Measurements from ENCODE around the gene ASS1.

Gene ASS1

GRCh38 chr9:130418776-130419175, 26.0 kb upstream of the ASS1 start:
- no peak for DNase-seq (ENCODE audit: low read depth in 2 of 2)

- DNase-seq (ENCODE audit: low read depth in 2 of 2), result no peak
Observed at GRCh38 chr9:130419521-130420035, 25.2 kb upstream of the ASS1 start.

GRCh38 chr9:130421154-130421801, 23.5 kb upstream of the ASS1 start:
- no peak for DNase-seq (ENCODE audit: low read depth in 2 of 2)

- DNase-seq (ENCODE audit: low read depth in 2 of 2), result peak; percentile 52 to 58
Observed at GRCh38 chr9:130421802-130422276, 22.9 kb upstream of the ASS1 start.

GRCh38 chr9:130422546-130422945, 22.2 kb upstream of the ASS1 start:
- DNase-seq (ENCODE audit: low read depth in 2 of 2), result no peak

- no peak for DNase-seq (ENCODE audit: low read depth in 2 of 2)
Observed at GRCh38 chr9:130423272-130423671, 21.5 kb upstream of the ASS1 start.

- DNase-seq (ENCODE audit: low read depth in 2 of 2), result no peak
Observed at GRCh38 chr9:130424595-130425454, 19.9 kb upstream of the ASS1 start.

GRCh38 chr9:130425741-130426466, 18.9 kb upstream of the ASS1 start:
- DNase-seq (ENCODE audit: low read depth in 2 of 2), result no peak

GRCh38 chr9:130426467-130426773, 18.3 kb upstream of the ASS1 start:
- DNase-seq (ENCODE audit: low read depth in 2 of 2), result no peak

GRCh38 chr9:130426883-130427282, 17.9 kb upstream of the ASS1 start:
- DNase-seq (ENCODE audit: low read depth in 2 of 2), result peak in 1 of 2 experiments; percentile 29

- no peak for DNase-seq (ENCODE audit: low read depth in 2 of 2)
Observed at GRCh38 chr9:130427326-130427725, 17.4 kb upstream of the ASS1 start.

- DNase-seq (ENCODE audit: low read depth in 2 of 2), result no peak
Observed at GRCh38 chr9:130428086-130428665, 16.6 kb upstream of the ASS1 start.

GRCh38 chr9:130429381-130429780, 15.4 kb upstream of the ASS1 start:
- DNase-seq (ENCODE audit: low read depth in 2 of 2), result no peak

GRCh38 chr9:130429831-130430230, 14.9 kb upstream of the ASS1 start:
- DNase-seq (ENCODE audit: low read depth in 2 of 2), result no peak

- DNase-seq (ENCODE audit: low read depth in 2 of 2), result no peak
Observed at GRCh38 chr9:130430232-130430631, 14.5 kb upstream of the ASS1 start.

GRCh38 chr9:130430734-130431535, 13.8 kb upstream of the ASS1 start:
- DNase-seq (ENCODE audit: low read depth in 2 of 2), result no peak

GRCh38 chr9:130431536-130432303, 13.0 kb upstream of the ASS1 start:
- no peak for DNase-seq (ENCODE audit: low read depth in 2 of 2)

GRCh38 chr9:130432362-130432761, 12.4 kb upstream of the ASS1 start:
- no peak for DNase-seq (ENCODE audit: low read depth in 2 of 2)

- no peak for DNase-seq (ENCODE audit: low read depth in 2 of 2)
Observed at GRCh38 chr9:130432796-130433167, 12.0 kb upstream of the ASS1 start.

- no peak for DNase-seq (ENCODE audit: low read depth in 2 of 2)
Observed at GRCh38 chr9:130433168-130433946, 11.4 kb upstream of the ASS1 start.
